ENCODE measurements around the gene PRCC. TPM values are rescaled to one million over a fixed set of nuclear protein-coding genes. Genes with fewer than 3 reads are reported as not detected.

PRCC gene
- total RNA-seq, 1 donor from 2014 or later: 9.2 TPM

GRCh38 chr1:156822680-156823079 is 55.3 kb downstream of the PRCC start:
- FAIRE-seq (no peak), DNase-seq (ENCODE audit: low read depth) (no peak)
- H3K36me3 ChIP-seq (ENCODE audit: control insufficient read depth, insufficient read depth, low read length): no peaks in the 10 kb centered on the region
- no peak for TF ChIP-seq CTCF (IDR thresholded peaks at IDR 0.05; ENCODE audit: insufficient read depth, low read length, severe bottlenecking)
- H3K4me3 ChIP-seq (ENCODE audit: low read depth, low read length): no peak overlapping the region
- no peaks in the 10 kb centered on the region for H3K27me3 ChIP-seq (ENCODE audit: control insufficient read depth, insufficient read depth, low read length)

- no peaks in the 10 kb centered on the region for H3K36me3 ChIP-seq (ENCODE audit: control insufficient read depth, insufficient read depth, low read length)
- H3K4me3 ChIP-seq (ENCODE audit: low read depth, low read length): no peak overlapping the region
- no peak for TF ChIP-seq CTCF (IDR thresholded peaks at IDR 0.05; ENCODE audit: insufficient read depth, low read length, severe bottlenecking)
- no peak for FAIRE-seq
- DNase-seq (ENCODE audit: low read depth): peak; percentile 44
- no peaks in the 10 kb centered on the region for H3K27me3 ChIP-seq (ENCODE audit: control insufficient read depth, insufficient read depth, low read length)
Observed at GRCh38 chr1:156823210-156823790, 56.0 kb downstream of the PRCC start.

GRCh38 chr1:156826630-156827029 is 59.3 kb downstream of the PRCC start:
- peaks cover under 1% of the 10 kb centered on the region for H3K27me3 ChIP-seq (ENCODE audit: control insufficient read depth, insufficient read depth, low read length)
- no peak for FAIRE-seq
- no peak for TF ChIP-seq CTCF (IDR thresholded peaks at IDR 0.05; ENCODE audit: insufficient read depth, low read length, severe bottlenecking)
- DNase-seq (ENCODE audit: low read depth): no peak
- no peaks in the 10 kb centered on the region for H3K36me3 ChIP-seq (ENCODE audit: control insufficient read depth, insufficient read depth, low read length)
- no peak overlapping the region for H3K4me3 ChIP-seq (ENCODE audit: low read depth, low read length)

GRCh38 chr1:156828400-156829124 is 61.2 kb downstream of the PRCC start:
- Histone ChIP-seq H3K27me3 (ENCODE audit: control insufficient read depth, insufficient read depth, low read length) (peaks cover 9% of the 10 kb centered on the region), H3K4me3 (ENCODE audit: low read depth, low read length) (no peak overlapping the region), H3K36me3 (ENCODE audit: control insufficient read depth, insufficient read depth, low read length) (no peaks in the 10 kb centered on the region)
- no peak for FAIRE-seq
- DNase-seq (ENCODE audit: low read depth): no peak
- TF ChIP-seq CTCF (IDR thresholded peaks at IDR 0.05; ENCODE audit: insufficient read depth, low read length, severe bottlenecking): no peak

GRCh38 chr1:156832434-156832833 is 65.1 kb downstream of the PRCC start:
- DNase-seq (ENCODE audit: low read depth) (no peak), FAIRE-seq (no peak)
- H3K4me3 ChIP-seq (ENCODE audit: low read depth, low read length): no peak overlapping the region
- H3K27me3 ChIP-seq (ENCODE audit: control insufficient read depth, insufficient read depth, low read length): peaks cover 19% of the 10 kb centered on the region
- TF ChIP-seq CTCF (IDR thresholded peaks at IDR 0.05; ENCODE audit: insufficient read depth, low read length, severe bottlenecking): no peak
- no peaks in the 10 kb centered on the region for H3K36me3 ChIP-seq (ENCODE audit: control insufficient read depth, insufficient read depth, low read length)

All from bronchial epithelial cell (primary cell).